SH-SY5Y (cell line): ENCODE measurements around the gene YEATS2.

Experiments used
- GATA2 ChIP-seq: IDR thresholded peaks from 2 replicates; pipeline ENCODE4 v1.6.1; 2011; ENCODE audit warnings: mild to moderate bottlenecking, low read depth, low read length
- GATA3 ChIP-seq: IDR thresholded peaks from 2 replicates; pipeline ENCODE4 v1.6.1; 2011; ENCODE audit warnings: low read depth, mild to moderate bottlenecking, low read length, moderate library complexity

The YEATS2 gene

DNA sequence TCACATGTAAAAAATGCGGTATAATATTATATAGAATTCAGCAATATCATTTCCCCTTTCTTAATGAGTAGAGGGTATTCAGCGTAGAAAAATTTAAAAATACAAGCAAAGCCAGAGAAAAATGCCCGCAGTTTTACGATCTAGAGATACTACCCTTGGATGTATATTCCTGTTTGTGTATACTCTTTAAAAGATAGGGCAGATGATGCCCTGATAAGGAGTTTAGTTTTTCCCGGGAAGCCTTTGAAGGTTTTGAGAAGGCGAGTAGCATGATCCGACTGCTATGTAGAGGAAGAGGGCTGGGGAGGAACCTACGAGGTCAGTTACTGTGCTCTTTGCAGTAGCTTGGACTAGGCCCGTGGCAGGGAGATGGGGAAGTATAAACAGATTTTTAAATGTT is 1.2 kb downstream of the YEATS2 start:
- TF ChIP-seq GATA3 (no peak), GATA2 (no peak)

DNA sequence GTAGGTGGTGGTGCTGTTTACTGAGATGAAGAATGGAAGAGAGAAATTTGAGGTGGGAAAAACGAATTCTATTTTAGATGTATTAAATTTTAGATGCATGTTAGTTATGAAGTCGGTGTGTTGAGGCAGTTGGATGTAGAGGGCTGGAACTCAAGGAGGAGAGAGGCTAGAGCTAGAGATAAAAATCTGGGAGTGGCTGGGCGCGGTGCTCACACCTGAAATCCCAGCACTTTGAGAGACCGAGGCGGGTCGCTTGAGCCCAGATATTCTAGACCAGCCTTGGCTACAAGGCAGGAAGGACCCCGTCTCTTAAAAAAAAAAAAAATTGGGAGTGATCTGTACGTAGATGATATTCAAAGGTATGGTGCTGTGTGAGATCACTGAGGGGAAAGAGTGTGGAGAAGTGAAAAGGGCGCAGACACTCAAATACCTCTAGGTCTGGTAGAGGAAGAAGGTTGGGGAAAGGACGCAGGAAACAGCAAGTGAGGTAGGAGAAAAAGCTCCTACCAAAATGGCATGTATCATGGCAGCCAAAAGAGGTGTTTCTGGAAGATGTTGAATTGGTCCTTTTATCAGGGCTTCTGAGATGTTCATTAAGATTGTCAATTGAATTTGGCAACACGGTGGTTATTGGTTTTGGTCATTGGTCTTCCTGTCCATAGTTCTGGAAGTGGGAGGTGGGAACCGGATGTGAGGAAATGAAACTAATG is 1.8 kb downstream of the YEATS2 start:
- TF ChIP-seq GATA2 = no peak
- TF ChIP-seq GATA3 = no peak

DNA sequence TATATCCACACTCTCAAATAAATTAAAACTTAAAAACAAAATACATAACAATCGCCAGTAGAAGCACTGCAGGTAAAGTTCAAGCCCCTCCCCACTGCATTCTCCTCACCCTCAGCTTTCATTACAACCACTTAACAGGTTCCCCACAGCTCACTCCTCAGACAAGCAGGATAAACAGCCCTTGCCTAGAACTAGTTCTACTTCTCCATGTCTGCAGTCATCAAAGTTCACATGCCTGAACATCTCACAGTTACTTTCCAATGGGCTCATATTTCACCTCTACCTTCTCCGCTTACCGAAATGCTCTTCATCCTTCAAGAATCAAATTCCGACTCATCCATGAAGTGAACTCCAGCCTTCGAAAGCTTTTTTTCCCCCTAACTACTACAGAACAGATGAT is 4.1 kb downstream of the YEATS2 start:
- TF ChIP-seq GATA3 = no peak
- no peak for TF ChIP-seq GATA2

DNA sequence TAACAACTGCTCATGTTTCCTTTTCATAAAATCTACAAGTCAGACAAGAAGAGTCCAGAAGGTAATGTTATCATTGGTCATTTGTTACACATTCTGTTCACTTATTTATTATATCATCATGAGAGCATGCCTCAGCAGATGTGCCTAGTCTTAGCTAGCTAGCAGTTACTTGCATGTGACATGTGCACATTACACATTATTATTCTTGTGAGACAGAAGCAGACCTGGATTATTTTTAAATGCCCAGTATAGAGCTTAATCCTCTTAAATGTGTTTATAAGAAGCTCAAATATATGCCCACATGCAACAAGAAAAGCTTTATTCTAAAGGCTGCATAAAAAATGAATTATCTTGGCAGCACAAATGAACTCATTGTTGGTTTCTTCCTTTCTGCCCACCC is 12.6 kb downstream of the YEATS2 start:
- TF ChIP-seq GATA2 = no peak
- no peak for TF ChIP-seq GATA3

DNA sequence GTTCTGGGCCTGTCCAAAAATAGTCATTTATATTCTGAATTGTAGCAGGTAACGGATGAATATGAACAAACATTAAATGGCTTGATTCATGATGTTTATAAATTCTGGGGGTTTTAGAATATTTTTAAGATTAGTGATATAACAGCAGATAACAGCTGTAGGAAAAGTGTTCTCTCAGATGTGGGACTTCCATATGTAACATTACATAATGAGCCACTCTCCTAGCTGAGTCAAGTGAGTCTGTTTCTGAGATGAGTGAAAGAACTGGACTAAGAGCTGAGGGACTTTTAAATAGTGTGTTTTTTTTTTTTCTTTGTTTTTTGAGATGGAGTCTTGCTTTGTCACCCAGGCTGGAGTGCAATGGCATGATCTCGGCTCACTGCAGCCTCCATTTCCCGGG is 13.9 kb downstream of the YEATS2 start:
- TF ChIP-seq GATA2 = no peak
- no peak for TF ChIP-seq GATA3

DNA sequence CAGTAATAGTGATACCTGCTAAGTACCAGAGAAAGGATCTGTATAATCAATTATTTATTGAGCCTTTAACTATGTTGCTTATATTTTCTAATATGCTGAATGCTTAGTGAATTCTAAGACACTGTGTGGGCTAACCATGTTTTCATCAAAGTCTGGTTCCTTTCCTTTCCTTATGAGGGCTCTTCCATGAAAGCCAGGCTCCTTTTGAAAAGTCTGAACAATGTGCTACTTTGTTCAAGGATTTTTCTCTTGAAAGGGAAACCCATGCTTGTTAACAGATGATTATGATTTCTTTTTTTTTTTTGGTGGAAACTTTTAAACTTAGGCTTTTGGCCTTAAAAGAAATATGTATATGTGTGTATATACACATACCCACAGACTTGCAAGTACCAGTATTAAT is 17.0 kb downstream of the YEATS2 start:
- TF ChIP-seq GATA2 (no peak), GATA3 (no peak)

DNA sequence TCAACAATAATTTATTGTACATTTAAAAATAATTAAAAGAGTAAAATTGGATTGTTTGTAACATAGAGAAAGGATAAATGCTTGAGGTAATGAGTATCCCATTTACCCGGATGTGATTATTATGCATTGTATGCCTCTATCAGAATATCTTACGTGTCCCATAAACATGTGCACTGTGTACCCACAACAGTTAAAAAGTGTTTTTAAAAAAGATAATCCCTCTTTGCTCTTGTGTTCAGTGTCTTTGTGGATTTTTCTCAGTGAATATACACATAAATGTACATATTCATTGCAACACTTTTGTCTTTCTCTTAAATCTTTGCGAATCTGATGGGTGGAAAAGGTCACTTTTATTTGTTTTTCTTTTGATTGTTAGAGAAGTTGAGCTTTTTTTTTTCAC is 20.4 kb downstream of the YEATS2 start:
- TF ChIP-seq GATA2 (no peak), GATA3 (no peak)

DNA sequence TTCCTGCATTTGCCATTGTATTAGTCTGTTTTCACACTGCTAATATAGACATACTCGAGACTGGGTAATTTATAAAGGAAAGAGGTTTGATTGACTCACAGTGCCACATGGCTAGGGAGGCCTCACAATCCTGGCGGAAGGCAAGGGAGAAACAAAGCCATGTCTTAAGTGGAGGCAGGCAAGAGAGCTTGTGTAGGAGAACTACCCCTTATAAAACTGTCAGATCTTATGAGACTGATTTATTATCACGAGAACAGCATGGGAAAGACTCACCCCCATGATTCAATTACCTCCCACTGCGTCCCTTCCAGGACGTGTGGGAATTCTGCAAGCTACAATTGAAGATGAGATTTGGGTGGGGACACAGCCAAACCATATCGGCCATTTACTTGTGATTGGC is 27.8 kb downstream of the YEATS2 start:
- no peak for TF ChIP-seq GATA2
- TF ChIP-seq GATA3 = no peak

DNA sequence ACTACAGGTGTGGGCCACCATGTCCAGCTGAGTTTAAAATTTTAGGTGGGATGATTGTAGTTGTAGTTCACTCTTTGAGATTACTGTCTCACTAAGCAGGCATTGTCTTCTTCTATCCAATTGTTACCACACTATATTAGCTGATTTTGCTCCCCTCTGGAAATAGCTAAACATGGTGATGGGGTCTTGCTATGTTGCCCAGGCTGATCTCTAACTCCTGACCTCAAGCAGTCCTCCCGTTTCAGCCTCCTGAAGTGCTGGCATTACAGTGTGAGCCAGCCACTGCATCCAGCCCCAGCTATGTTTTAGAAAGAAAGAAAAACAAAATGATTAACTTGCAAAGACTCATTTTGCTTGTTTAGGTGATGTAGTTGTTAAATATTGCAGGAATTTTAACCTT is 30.6 kb downstream of the YEATS2 start:
- TF ChIP-seq GATA2 = no peak
- TF ChIP-seq GATA3 = no peak

DNA sequence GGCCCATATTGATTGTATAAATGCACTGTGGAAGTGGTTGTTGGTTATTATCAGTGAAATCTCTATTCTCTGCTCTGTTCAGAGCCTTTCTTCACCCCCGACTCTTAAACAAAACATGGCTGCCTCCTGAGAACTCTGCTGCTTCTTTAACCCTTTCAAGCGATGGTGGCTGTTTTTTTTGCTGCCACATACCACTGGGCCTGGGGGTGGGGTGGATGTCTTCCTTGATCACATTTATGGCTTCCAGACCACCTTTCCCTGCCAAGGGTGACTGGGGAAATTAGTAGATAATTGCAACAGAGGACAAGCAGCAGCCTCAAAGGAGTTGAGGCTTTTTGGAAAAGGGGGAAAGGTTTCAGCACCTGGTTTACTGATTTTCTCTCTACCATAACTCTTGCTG is 32.8 kb downstream of the YEATS2 start:
- TF ChIP-seq GATA3 (no peak), GATA2 (peak; percentile 27; the same call in 1 of the 2 replicates)

DNA sequence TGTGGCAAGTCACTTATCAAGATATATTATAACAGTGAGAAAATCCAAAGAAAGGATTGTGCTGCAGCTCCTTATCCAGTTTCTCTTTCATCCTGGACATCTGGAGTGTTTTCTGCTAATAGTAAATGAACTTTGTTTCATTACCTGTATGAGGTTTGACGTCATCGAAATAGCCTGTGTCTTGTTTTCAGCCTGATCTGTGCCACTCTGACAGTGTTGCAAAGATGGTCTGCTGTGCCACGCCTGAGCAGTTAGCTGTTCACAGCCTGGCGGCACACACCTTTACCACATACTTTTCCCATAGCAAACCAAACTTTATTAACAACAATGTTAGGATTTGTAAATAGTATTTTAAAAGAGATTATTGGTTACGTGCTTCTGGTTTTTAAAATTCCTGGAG is 34.0 kb downstream of the YEATS2 start:
- no peak for TF ChIP-seq GATA2
- TF ChIP-seq GATA3 = no peak

DNA sequence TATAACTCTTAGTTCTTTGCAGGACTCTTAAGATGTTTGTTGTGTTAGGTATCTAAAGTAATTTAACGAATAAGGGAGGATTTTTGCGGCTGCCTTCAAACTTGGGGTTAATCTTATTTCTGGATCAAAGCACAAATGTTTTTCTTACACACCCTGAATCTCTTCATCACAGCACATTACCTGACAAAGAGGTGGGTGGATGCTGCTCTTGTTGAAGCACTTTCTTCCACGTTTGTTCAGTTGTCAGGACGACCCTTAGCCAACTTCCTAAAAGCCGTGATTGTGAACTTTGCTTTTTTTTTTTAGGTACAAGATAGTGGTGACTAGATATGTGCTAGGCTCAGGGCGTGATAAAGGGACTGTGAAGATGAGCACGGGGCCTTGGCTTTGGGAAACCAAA is 36.0 kb downstream of the YEATS2 start:
- TF ChIP-seq GATA2 (no peak), GATA3 (no peak)

DNA sequence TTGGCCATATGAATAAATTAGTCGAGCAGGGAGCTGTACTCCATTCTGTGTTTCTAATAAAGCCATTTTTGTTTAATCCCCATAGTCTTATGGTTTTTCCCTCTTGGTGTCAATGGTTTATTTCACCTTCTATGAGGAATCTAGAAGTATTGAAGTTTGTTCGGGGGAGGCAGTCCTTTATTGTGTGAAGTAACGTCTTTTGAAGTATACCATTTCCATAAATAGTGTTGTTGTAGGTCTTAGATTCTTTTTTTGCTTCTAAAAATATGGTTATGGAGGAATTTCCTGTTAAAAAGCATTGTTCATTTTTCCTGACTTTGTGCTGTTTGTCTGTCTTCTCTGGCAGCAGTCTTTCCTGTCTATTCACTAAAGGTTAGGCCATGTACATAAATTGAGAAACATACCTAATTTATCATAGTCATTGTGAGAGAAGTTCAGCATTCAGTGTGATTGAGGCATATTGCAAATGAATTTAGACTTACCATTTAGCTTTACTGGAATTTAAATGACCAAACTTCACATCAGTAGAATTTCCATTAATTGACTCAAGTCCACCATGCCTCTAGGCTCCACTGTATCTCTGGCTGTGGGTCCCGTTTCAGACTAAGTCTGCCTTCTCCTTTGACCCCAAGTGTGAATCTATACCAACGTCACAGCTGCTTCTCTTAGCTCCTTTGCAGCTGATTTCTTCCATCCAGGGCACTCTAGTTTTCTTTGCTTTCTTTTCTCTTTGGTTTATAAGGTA is 37.3 kb downstream of the YEATS2 start:
- TF ChIP-seq GATA2 = no peak
- no peak for TF ChIP-seq GATA3

DNA sequence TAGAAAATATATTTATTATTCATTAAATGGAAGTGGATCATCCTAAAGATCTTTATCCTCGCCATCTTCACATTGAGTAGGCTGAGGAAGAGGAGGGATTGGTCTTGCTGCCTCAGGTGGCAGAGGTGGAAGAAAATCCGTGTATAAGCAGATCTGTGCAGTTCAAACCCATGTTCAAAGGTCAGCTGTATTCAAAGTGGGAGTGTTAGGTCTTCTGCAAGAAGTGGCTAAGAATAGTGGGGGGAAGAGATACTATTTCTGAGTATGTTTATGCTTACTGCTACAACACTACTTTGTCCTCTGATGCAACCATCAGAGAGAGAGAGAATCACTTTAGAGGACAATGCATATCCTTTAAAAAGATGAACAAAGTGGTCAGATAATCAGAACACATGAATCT is 39.5 kb downstream of the YEATS2 start:
- no peak for TF ChIP-seq GATA2
- no peak for TF ChIP-seq GATA3

DNA sequence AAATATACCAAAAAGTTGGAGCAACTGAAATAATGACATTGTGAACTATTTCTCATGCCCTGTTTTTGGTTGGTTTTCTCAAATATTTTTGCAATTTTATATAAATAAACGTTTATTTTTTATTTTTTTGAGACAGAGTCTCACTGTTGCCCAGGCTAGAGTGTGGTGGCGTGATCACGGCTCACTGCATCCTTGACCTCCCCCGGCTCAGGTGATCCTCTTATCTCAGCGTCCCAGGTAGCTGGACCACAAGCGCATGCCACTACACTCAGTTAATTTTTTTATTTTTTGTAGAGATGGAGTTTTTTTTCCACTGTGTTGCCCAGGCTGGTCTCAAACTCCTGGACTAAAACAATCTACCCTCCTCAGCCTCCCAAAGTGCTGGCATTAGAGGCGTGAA is 45.6 kb downstream of the YEATS2 start:
- no peak for TF ChIP-seq GATA2
- TF ChIP-seq GATA3 = no peak

DNA sequence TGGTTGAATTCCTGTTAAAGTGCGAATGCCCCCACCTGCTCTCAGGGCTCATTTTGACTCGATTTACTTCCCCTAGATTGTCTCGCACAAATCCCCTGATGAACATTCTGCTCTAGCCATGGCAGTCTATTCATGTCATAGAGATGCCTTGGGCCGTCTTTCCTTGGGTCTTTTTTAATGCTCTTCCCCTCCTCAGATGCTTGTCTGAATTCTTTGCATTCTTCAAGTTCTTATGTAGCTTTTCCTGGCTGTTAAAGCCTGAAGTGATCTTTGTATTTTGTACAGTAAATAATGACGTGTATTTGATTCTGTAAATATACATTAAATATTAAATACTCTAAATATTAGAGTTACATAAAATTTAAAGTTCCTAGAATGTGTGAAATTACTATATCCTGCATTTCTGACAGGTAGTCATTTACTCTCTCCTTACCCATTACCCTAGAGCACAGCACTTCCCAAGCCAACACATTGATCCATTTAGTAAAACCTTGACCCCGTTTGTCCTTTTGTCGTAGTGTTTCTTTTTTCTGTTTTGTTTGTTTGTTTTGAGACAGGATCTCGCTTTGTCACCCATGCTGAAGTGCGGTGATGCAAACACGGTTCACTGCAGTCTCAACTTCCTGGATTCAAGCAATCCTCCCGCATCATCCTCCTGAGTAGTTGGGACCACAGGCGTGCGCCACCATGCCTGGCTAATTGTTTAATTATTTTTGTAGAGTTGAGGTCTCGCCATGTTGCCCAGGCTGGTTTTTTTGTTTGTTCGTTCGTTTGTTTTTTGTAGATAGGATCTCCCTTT is 47.9 kb downstream of the YEATS2 start:
- TF ChIP-seq GATA2 = no peak
- TF ChIP-seq GATA3 = no peak
